Tibial nerve (tissue), 4 donors: ENCODE data around the gene MAX. TPM values are rescaled to one million over a fixed set of nuclear protein-coding genes. Genes with fewer than 3 reads are reported as not detected.

Source experiments
- DNase-seq, 2 donors: peaks; one replicate each; pipeline ENCODE4 v3.0.0-alpha.2; 2019; ENCODE audit warnings: low spot score in 2 of 2
- H3K27ac ChIP-seq, 4 donors: fragments of 200-600 bp; sonication (generic) in 3 of 4; one replicate each; pipeline ENCODE4 v1.5.1; 2017 to 2019; ENCODE audit warnings: mild to moderate bottlenecking in 1 of 4
- H3K27me3 ChIP-seq, 2 donors: fragments of 200-600 bp; sonication (generic) in 1 of 2; one replicate each; pipeline versions ENCODE4 v1.5.1 to v1.6.0; 2017 to 2019
- H3K36me3 ChIP-seq, 3 donors: fragments of 200-600 bp; sonication (generic); one replicate each; pipeline ENCODE4 v1.5.1; 2018 to 2019
- H3K4me1 ChIP-seq, 4 donors: fragments of 200-600 bp; sonication (generic) in 3 of 4; one replicate each; pipeline ENCODE4 v1.5.1; 2017 to 2019
- H3K4me3 ChIP-seq, 4 donors: fragments of 200-600 bp; sonication (generic) in 3 of 4; one replicate each; pipeline ENCODE4 v1.5.1; 2017 to 2019; ENCODE audit warnings: mild to moderate bottlenecking in 1 of 4, moderate library complexity in 1 of 4
- H3K9me3 ChIP-seq, 4 donors: fragments of 200-600 bp; sonication (generic) in 3 of 4; one replicate each; pipeline ENCODE4 v1.5.1; 2017 to 2019
- EP300 ChIP-seq, 2 donors: sonication (generic); formaldehyde crosslinking; IDR thresholded peaks; one replicate each; pipeline ENCODE4 v1.6.1; 2017; ENCODE audit warnings: antibody characterized with exemption in 2 of 2, mild to moderate bottlenecking in 1 of 2
- POLR2A ChIP-seq, 2 donors: fragments of 450-650 bp; IDR thresholded peaks; one replicate each; pipeline ENCODE4 v1.6.1; 2017; ENCODE audit warnings: antibody characterized with exemption in 2 of 2, mild to moderate bottlenecking in 2 of 2, moderate library complexity in 2 of 2
- WGBS, 2 donors: methylation state at CpG; one replicate each; pipeline ENCODE4 v1.1.5; 2018; 5-methylcytosine and 5-hydroxymethylcytosine counted together
- total RNA-seq, 4 donors: library from RNA; depleted of rRNA; stranded (reverse); fragments of >200 nt; gene quantifications; one replicate each; pipeline ENCODE4 v1.1.0, GENCODE V29; 2016
- TF ChIP-seq, protein P1 (sequence below), 5 experiments: fragments of 200-600 bp in 3 of 5; fragments of 450-650 bp in 2 of 5; sonication (generic) in 3 of 5; IDR thresholded peaks; one replicate each; pipeline ENCODE4 v1.5.1; 2016 to 2019; ENCODE audit warnings: antibody characterized with exemption in 5 of 5, mild to moderate bottlenecking in 3 of 5, moderate library complexity in 2 of 5

MAX gene
- total RNA-seq, 4 donors from 2014 or later, result 49.4 to 70.4 (median 55.6) TPM

DNA sequence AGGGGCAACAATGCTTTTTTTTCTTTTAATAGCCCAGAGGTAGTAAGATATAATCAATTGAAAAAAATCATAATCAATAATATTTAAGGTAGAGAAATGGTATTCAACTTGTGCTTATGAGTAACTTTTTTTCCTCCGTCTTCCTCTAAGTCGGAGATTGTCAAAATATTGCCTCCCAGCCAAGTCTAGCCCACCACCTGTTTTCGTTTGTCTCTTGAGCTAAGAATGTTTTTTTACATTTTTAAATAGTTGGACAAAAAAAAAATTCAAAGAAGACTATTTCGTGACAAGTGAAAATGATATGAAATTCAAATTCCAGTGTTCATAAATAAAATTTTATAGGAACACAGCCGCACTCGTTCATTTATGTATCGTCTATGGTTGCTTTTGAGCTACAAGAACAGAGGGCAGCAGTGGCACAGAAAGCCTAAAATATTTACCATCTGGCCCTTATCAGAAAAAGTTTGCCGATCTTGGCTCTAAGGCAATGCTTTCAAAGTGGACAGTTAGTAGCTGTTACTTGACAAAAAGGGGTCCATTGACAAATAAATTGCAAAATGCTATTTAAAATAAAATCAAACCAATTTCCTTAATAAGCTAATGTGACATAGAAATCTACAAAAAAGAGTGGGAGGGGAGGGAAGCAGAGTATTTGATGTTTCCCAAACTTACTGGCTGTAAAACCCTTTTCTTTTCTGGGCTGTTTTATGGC, 40.8 kb upstream of the MAX start:
- Histone ChIP-seq H3K27me3 (peaks cover 0 to 14% of the 10 kb centered on the region in 2 donors), H3K27ac (no peak overlapping the region), H3K4me3 (no peak overlapping the region), H3K9me3 (no peaks in the 10 kb centered on the region), H3K4me1 (no peaks in the 10 kb centered on the region), H3K36me3 (no peaks in the 10 kb centered on the region)
- WGBS, 2 donors, result 41 to 42% methylated on average over 8 of the region's 8 CpGs
- DNase-seq, result no peak
- TF ChIP-seq, protein P1, sequence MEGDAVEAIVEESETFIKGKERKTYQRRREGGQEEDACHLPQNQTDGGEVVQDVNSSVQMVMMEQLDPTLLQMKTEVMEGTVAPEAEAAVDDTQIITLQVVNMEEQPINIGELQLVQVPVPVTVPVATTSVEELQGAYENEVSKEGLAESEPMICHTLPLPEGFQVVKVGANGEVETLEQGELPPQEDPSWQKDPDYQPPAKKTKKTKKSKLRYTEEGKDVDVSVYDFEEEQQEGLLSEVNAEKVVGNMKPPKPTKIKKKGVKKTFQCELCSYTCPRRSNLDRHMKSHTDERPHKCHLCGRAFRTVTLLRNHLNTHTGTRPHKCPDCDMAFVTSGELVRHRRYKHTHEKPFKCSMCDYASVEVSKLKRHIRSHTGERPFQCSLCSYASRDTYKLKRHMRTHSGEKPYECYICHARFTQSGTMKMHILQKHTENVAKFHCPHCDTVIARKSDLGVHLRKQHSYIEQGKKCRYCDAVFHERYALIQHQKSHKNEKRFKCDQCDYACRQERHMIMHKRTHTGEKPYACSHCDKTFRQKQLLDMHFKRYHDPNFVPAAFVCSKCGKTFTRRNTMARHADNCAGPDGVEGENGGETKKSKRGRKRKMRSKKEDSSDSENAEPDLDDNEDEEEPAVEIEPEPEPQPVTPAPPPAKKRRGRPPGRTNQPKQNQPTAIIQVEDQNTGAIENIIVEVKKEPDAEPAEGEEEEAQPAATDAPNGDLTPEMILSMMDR (IDR thresholded peaks at IDR 0.05), result no peak
- TF ChIP-seq POLR2A (IDR thresholded peaks at IDR 0.05) (no peak), EP300 (IDR thresholded peaks at IDR 0.05) (no peak)

DNA sequence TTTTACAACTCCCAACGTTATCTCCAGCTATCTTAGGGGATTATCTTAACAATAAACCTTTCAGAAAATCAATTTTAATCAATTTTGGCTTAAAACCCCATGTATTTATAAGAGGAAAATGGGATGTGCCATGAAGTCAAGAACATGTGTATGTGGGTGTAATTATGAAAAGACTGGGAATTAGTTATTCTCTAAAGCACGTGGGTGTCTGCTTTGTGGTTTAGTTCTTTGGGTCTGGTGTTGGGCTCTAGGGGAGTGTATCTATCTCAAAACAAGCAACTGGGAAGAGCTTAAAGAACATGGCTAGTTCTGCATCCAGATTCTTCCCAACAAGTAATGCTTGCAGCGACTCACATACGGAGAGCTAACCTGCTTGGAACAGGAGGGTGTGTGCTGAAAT, 40.1 kb upstream of the MAX start:
- 51 to 58% methylated on average over 4 of the region's 4 CpGs for WGBS, 2 donors
- Histone ChIP-seq H3K27me3 (peaks cover 0 to 14% of the 10 kb centered on the region in 2 donors), H3K9me3 (no peaks in the 10 kb centered on the region), H3K27ac (no peak overlapping the region), H3K36me3 (no peaks in the 10 kb centered on the region), H3K4me1 (no peaks in the 10 kb centered on the region), H3K4me3 (no peak overlapping the region)
- no peak for DNase-seq
- no peak for TF ChIP-seq POLR2A (IDR thresholded peaks at IDR 0.05)
- TF ChIP-seq, protein P1 (IDR thresholded peaks at IDR 0.05), result no peak
- no peak for TF ChIP-seq EP300 (IDR thresholded peaks at IDR 0.05)

DNA sequence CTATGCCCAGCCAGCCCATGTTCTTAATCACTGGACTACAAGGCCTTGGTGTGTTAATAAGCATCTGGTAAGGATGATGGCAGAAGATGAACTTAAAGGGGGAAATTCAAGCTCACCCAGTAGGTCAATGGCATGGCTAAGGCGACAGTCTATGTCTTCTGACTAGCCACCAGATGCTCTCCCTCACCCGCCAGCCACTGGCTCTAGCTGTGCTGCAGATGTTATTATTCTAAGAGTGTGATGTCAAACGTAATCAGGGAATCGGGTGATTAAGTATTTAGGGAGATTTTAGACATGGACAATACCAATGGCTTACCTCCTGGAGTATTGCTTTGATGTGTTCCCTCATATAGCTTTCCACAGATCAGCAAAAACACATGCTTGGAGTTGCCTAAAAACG, 39.2 kb upstream of the MAX start:
- no peak for DNase-seq
- H3K36me3 ChIP-seq, result no peaks in the 10 kb centered on the region
- no peak for TF ChIP-seq EP300 (IDR thresholded peaks at IDR 0.05)
- TF ChIP-seq, protein P1 (IDR thresholded peaks at IDR 0.05), result no peak
- no peak for TF ChIP-seq POLR2A (IDR thresholded peaks at IDR 0.05)
- peaks cover 0 to 14% of the 10 kb centered on the region in 2 donors for H3K27me3 ChIP-seq
- H3K9me3 ChIP-seq, result no peaks in the 10 kb centered on the region
- no peaks in the 10 kb centered on the region for H3K4me1 ChIP-seq
- no peak overlapping the region for H3K27ac ChIP-seq
- H3K4me3 ChIP-seq, result no peak overlapping the region
- WGBS, 2 donors, result 68 to 74% methylated on average over 5 of the region's 5 CpGs

DNA sequence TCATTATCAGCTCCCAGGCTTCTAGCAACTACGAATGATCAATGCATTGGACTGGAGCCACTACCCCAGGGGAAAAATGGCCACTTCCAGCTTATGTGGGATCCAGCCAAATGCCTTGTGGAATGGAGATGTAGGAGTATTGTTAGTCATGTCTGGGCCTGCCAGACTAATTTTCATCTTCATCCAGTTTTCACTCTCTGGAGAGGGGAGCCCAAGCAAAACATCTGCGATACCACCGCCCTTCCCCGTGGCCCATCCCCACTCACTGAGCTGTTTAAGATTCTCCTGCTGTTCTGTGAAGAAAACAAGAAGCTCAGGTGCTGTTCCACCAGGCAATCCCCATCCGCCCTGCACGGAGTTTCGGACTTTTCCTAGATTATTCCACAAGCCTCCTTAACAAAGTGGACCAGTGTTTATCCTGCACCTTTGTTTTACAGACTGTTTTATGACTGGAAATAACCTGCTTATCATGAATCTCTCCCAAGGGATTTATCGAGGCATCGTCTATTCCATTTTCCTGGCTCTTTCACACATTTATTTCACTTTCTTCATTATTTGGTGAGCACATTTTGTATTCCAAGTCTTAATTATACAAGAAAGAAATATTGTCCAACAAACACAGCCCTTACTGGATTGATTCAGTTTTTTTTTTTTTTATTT, 35.5 kb upstream of the MAX start:
- Histone ChIP-seq H3K27me3 (no peaks in the 10 kb centered on the region), H3K36me3 (no peaks in the 10 kb centered on the region), H3K9me3 (no peaks in the 10 kb centered on the region), H3K4me3 (no peak overlapping the region), H3K27ac (no peak overlapping the region), H3K4me1 (no peaks in the 10 kb centered on the region)
- 65 to 69% methylated on average over 9 of the region's 9 CpGs for whole genome bisulfite sequencing, 2 donors
- DNase-seq, result no peak
- no peak for TF ChIP-seq POLR2A (IDR thresholded peaks at IDR 0.05)
- TF ChIP-seq EP300 (IDR thresholded peaks at IDR 0.05), result no peak
- TF ChIP-seq, protein P1 (IDR thresholded peaks at IDR 0.05), result no peak
